Measurements from ENCODE around the gene RWDD2A. TPM values are rescaled to one million over a fixed set of nuclear protein-coding genes. Genes with fewer than 3 reads are reported as not detected.

RWDD2A gene
- total and polyA plus RNA-seq, 2 of the 8 experiments (the other 6 are each of a cell fraction or from before 2014, with no cell fraction given) = 2.1 to 3.6 TPM

GRCh38 chr6:83185096-83185495, 8.1 kb upstream of the RWDD2A start:
- POLR2A ChIA-PET (ENCODE audit: partially characterized antibody) = no interaction called here
- Histone ChIP-seq H3K56ac (replicated peaks; ENCODE audit: insufficient read length, low read depth, low read length) (no peak overlapping the region), H3K4me2 (ENCODE audit: insufficient read depth in 1 of 2, low read depth in 2 of 2, low read length in 2 of 2) (no peak overlapping the region)

More at GRCh38 chr6:83185096-83185495, 8.1 kb upstream of the RWDD2A start:
- Histone ChIP-seq H3K9ac (replicated peaks in 1 of 4; ENCODE audit: extremely low read depth in 1 of 4, low read depth in 3 of 4, low read length in 3 of 4) (no peak overlapping the region), H3K4me3 (ENCODE audit: extremely low read depth in 1 of 4, insufficient read depth in 2 of 4, low read depth in 3 of 4, low read length in 4 of 4) (no peak overlapping the region), H3K4me1 (replicated peaks in 1 of 4; ENCODE audit: control insufficient read depth in 3 of 4, insufficient read depth in 4 of 4, low read length in 3 of 4) (peaks cover 0 to 2% (median 0%) of the 10 kb centered on the region in 4 experiments; a peak in 1 of 7 replicates), H3K23ac (ENCODE audit: insufficient read length) (no peak overlapping the region), H3K79me2 (ENCODE audit: control insufficient read depth in 1 of 2, insufficient read depth in 2 of 2, low read length in 2 of 2) (peaks cover 0 to 3% of the 10 kb centered on the region in 2 experiments; a peak in 2 of 4 replicates), H2BK120ac (replicated peaks; ENCODE audit: low read depth, low read length) (no peak overlapping the region), H2BK12ac (ENCODE audit: low read depth, low read length) (no peak overlapping the region), H3K27me3 (replicated peaks in 1 of 4; ENCODE audit: control insufficient read depth in 3 of 4, extremely low read depth in 1 of 4, insufficient read depth in 3 of 4, low read length in 3 of 4) (no peaks in the 10 kb centered on the region), H3K79me1 (ENCODE audit: low read depth, low read length) (no peaks in the 10 kb centered on the region), H3K23me2 (ENCODE audit: low read depth, low read length) (no peaks in the 10 kb centered on the region), H2AK5ac (ENCODE audit: low read depth, low read length) (no peak overlapping the region), H3K18ac (ENCODE audit: extremely low read depth, low read length) (no peak overlapping the region), H3K27ac (ENCODE audit: low read depth, low read length) (no peak overlapping the region), H3K14ac (ENCODE audit: insufficient read length) (no peak overlapping the region), H3K36me3 (ENCODE audit: control insufficient read depth in 2 of 4, insufficient read depth in 4 of 4, low read length in 3 of 4) (peaks cover 6 to 87% (median 36%) of the 10 kb centered on the region in 4 experiments), H4K20me1 (replicated peaks in 1 of 2; ENCODE audit: control insufficient read depth in 1 of 2, insufficient read depth in 2 of 2, low read length in 2 of 2) (peaks cover 5 to 6% of the 10 kb centered on the region in 2 experiments), H3K4ac (replicated peaks; ENCODE audit: insufficient read length, low read depth, low read length) (no peak overlapping the region), H3K9me3 (ENCODE audit: insufficient read depth in 2 of 2, low read depth in 1 of 2, low read length in 1 of 2) (no peaks in the 10 kb centered on the region), H2AFZ (ENCODE audit: low read length) (no peak overlapping the region), H2BK15ac (ENCODE audit: low read length) (no peak overlapping the region), H2BK5ac (ENCODE audit: low read depth, low read length) (no peak overlapping the region), H4K5ac (ENCODE audit: insufficient read length, low read depth, low read length) (no peak overlapping the region), H4K8ac (ENCODE audit: extremely low read depth, insufficient read depth, low read length) (no peak overlapping the region; the same call in 1 of the 2 replicates), H2BK20ac (ENCODE audit: low read length) (no peak overlapping the region), H4K91ac (replicated peaks; ENCODE audit: insufficient read length, low read length) (no peak overlapping the region)
- no peak for TF ChIP-seq POLR2A (IDR thresholded peaks at IDR 0.05; ENCODE audit: control extremely low read depth in 1 of 2, low read depth in 2 of 2, low read length in 2 of 2)
- no peak for TF ChIP-seq USF2 (IDR thresholded peaks at IDR 0.05; ENCODE audit: low read length)
- no peak for TF ChIP-seq POLR2AphosphoS5 (IDR thresholded peaks at IDR 0.05; ENCODE audit: low read depth, low read length)
- no peak for TF ChIP-seq TAF1 (IDR thresholded peaks at IDR 0.05; ENCODE audit: low read depth, low read length)
- no peak for TF ChIP-seq SIN3A (conservative IDR thresholded peaks at IDR 0.05 in 1 of 2, IDR thresholded peaks at IDR 0.05 in 1 of 2; ENCODE audit: low read depth in 1 of 2, low read length in 2 of 2)
- CTCF ChIA-PET (ENCODE audit: partially characterized antibody) = interaction anchor here (1.1 kb wide), 1 partner anchor 329 kb away, joined by 3 read pairs; no protein-coding TSS in a partner anchor
- FAIRE-seq (no peak), DNase-seq (ENCODE audit: low read depth in 1 of 2, low spot score in 2 of 2) (no peak)
- 92% methylated on average over 2 of the region's 2 CpGs; no CpG with 5 or more reads in 1 of the 2 experiments for WGBS, 2 experiments (ENCODE audit: extremely low coverage in 1 of 2, insufficient coverage in 1 of 2, insufficient read length in 1 of 2, insufficient replicate concordance in 2 of 2, low coverage in 1 of 2, low lambda C conversion rate in 2 of 2, missing lambda C conversion rate in 1 of 2)

Measured in H1 (cell line).